Fibroblast of mammary gland (primary cell): Measurements from ENCODE around the gene MYO3B.

Source experiments
- DNase-seq: peaks from one replicate; pipeline ENCODE4 v3.0.0-alpha.2; 2010; ENCODE audit warnings: low read depth
- H3K4me3 ChIP-seq: 2 replicates; pipeline ENCODE4 v1.5.1; 2011; ENCODE audit warnings: low read depth, mild to moderate bottlenecking, low read length, moderate library complexity; ENCODE audit not compliant: control insufficient read depth
- CTCF ChIP-seq: conservative IDR thresholded peaks from 2 replicates; pipeline ENCODE4 v1.5.1; 2011; ENCODE audit warnings: low read depth, low read length, inconsistent platforms; ENCODE audit not compliant: control insufficient read depth, insufficient read depth

MYO3B gene

GRCh38 chr2:170434900-170435621, 257.1 kb downstream of the MYO3B start:
- no peak for TF ChIP-seq CTCF
- no peak for DNase-seq
- H3K4me3 ChIP-seq: no peak overlapping the region

GRCh38 chr2:170436077-170436943, 258.4 kb downstream of the MYO3B start:
- TF ChIP-seq CTCF: no peak
- DNase-seq: no peak
- H3K4me3 ChIP-seq: no peak overlapping the region

- no peak overlapping the region for H3K4me3 ChIP-seq
- no peak for DNase-seq
- no peak for TF ChIP-seq CTCF
Observed at GRCh38 chr2:170446078-170446477, 268.1 kb downstream of the MYO3B start.

GRCh38 chr2:170449034-170449433, 271.1 kb downstream of the MYO3B start:
- no peak for DNase-seq
- TF ChIP-seq CTCF: no peak
- H3K4me3 ChIP-seq: no peak overlapping the region

GRCh38 chr2:170454471-170455372, 276.8 kb downstream of the MYO3B start:
- H3K4me3 ChIP-seq: no peak overlapping the region
- no peak for TF ChIP-seq CTCF
- DNase-seq: no peak
